Central memory CD8-positive, alpha-beta T cell (primary cell): Measurements from ENCODE around the gene ECHDC3.

Source experiments
- ATAC-seq: fragments of 150-1000 bp; cut with Tn5 transposase; replicated peaks from 2 replicates; pipeline ENCODE4 v1.10.0; 2022; ENCODE audit warnings: mild to moderate bottlenecking, moderate FRiP score, moderate number of reproducible peaks; ENCODE audit not compliant: poor library complexity, severe bottlenecking; ENCODE audit errors: extremely low read depth
- DNase-seq, 2 donors: peaks; one replicate each; pipeline ENCODE4 v3.0.0; 2021; ENCODE audit warnings: low spot score in 2 of 2
- H3K27ac Mint-ChIP-seq: one replicate; pipeline ENCODE4 v1.8.0; 2022; ENCODE audit warnings: low read depth, mild to moderate bottlenecking, moderate library complexity, mixed read lengths
- H3K27me3 Mint-ChIP-seq: one replicate; pipeline ENCODE4 v1.8.0; 2022; ENCODE audit warnings: mixed read lengths
- H3K36me3 Mint-ChIP-seq: one replicate; pipeline ENCODE4 v1.8.0; 2022; ENCODE audit warnings: mild to moderate bottlenecking, moderate library complexity, mixed read lengths; ENCODE audit not compliant: insufficient read depth
- H3K4me1 Mint-ChIP-seq: one replicate; pipeline ENCODE4 v1.8.0; 2022; ENCODE audit warnings: mixed read lengths
- H3K4me3 Mint-ChIP-seq: one replicate; pipeline ENCODE4 v1.8.0; 2022; ENCODE audit warnings: mild to moderate bottlenecking, moderate library complexity, mixed read lengths
- H3K9me3 Mint-ChIP-seq: one replicate; pipeline ENCODE4 v1.8.0; 2022; ENCODE audit warnings: mixed read lengths

The ECHDC3 gene

GRCh38 chr10:11743461-11744338 is 1.5 kb downstream of the ECHDC3 start:
- H3K27ac Mint-ChIP-seq = no peak overlapping the region

GRCh38 chr10:11745045-11745444 is 2.9 kb downstream of the ECHDC3 start:
- no peaks in the 10 kb centered on the region for H3K9me3 Mint-ChIP-seq
- H3K4me1 Mint-ChIP-seq = peaks cover 6% of the 10 kb centered on the region
- no peaks in the 10 kb centered on the region for H3K36me3 Mint-ChIP-seq
- ATAC-seq (no peak), DNase-seq (no peak)
- peaks cover 21% of the 10 kb centered on the region for H3K27me3 Mint-ChIP-seq
- H3K27ac Mint-ChIP-seq = no peak overlapping the region
- no peak overlapping the region for H3K4me3 Mint-ChIP-seq

More at GRCh38 chr10:11743461-11744338, 1.5 kb downstream of the ECHDC3 start:
- DNase-seq (no peak), ATAC-seq (no peak)
- Mint-ChIP-seq H3K9me3 (no peaks in the 10 kb centered on the region), H3K4me3 (peak overlapping the region; percentile 65), H3K27me3 (peaks cover 33% of the 10 kb centered on the region), H3K36me3 (no peaks in the 10 kb centered on the region), H3K4me1 (peaks cover 6% of the 10 kb centered on the region)

DNA sequence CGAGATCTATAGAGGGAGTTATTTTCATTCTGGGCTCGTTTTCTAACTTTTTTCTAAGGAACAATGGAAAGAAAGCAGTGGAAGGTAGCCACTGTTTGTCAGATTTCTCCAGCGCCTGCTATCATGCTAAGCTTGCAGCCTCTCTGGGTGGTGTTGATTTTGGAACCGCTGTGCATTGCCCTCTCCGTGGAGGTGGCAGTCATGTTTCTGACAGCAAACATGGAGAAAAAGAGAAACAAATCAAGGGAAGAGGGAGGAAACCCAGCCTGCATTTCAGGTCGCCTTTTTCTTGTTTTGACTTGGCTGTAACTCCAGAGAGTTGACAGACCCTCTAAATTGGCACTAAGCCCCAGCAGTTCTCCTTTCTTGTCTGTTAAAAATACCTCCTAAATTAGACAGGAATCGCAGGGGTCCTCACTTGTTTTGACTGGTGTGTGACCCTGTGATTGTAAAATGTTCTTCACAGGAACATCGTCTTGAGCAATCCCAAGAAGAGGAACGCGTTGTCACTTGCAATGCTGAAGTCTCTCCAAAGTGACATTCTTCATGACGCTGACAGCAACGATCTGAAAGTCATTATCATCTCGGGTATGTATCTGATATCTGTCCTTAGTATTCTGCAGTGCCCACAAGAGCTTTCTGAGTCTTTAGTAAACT is 4.8 kb downstream of the ECHDC3 start:
- Mint-ChIP-seq H3K27ac (no peak overlapping the region), H3K9me3 (no peaks in the 10 kb centered on the region), H3K36me3 (no peaks in the 10 kb centered on the region), H3K27me3 (peaks cover 8% of the 10 kb centered on the region), H3K4me1 (no peaks in the 10 kb centered on the region), H3K4me3 (no peak overlapping the region)
- no peak for DNase-seq
- ATAC-seq = no peak

DNA sequence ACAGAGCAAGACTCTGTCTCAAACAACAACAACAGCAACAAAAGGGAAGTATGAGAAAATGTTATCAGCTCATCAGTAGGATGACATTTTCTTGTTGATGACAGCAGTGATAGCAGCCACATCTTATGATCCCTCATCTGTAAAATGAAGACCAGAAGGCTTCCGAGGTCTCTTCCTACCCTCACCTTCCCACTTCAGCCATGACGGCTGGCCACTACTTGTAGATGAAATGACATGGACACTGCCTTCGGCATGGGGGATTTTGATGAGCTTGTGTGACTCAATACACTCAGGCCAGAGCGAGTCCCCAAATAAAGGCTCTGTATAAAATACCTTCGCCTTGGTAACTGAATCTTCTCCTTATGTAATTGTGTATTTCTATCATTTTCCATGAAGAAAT is 6.7 kb downstream of the ECHDC3 start:
- H3K36me3 Mint-ChIP-seq = no peaks in the 10 kb centered on the region
- H3K4me1 Mint-ChIP-seq = no peaks in the 10 kb centered on the region
- no peak overlapping the region for H3K27ac Mint-ChIP-seq
- no peaks in the 10 kb centered on the region for H3K27me3 Mint-ChIP-seq
- H3K4me3 Mint-ChIP-seq = no peak overlapping the region
- H3K9me3 Mint-ChIP-seq = no peaks in the 10 kb centered on the region
- no peak for DNase-seq
- ATAC-seq = no peak

- H3K9me3 Mint-ChIP-seq = no peaks in the 10 kb centered on the region
- no peak for ATAC-seq
- H3K36me3 Mint-ChIP-seq = no peaks in the 10 kb centered on the region
- no peak overlapping the region for H3K27ac Mint-ChIP-seq
- no peaks in the 10 kb centered on the region for H3K27me3 Mint-ChIP-seq
- H3K4me1 Mint-ChIP-seq = no peaks in the 10 kb centered on the region
- DNase-seq = no peak
- no peak overlapping the region for H3K4me3 Mint-ChIP-seq
These were observed 8.2 kb downstream of the ECHDC3 start for GRCh38 chr10:11750420-11750819.

DNA sequence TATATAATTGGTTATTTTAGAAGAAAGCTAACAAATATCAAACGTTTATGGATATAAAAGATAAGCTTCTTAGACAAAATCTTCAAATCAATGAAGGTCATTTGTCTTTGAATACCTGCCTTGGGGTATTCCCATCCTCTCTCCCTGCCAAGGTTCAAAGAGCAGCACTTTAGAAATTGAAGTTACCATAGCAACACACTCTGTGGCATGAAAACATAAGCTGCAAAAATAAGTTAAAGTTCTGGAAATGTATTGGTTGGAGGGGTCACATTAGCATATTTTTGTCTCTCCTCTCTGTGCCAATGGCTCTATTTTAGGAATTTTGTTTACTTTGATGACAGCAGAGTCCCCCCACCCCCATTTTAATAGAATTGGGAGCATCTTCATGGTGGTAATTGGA is 12.0 kb downstream of the ECHDC3 start:
- Mint-ChIP-seq H3K27ac (no peak overlapping the region), H3K36me3 (no peaks in the 10 kb centered on the region), H3K27me3 (no peaks in the 10 kb centered on the region), H3K9me3 (no peaks in the 10 kb centered on the region), H3K4me1 (no peaks in the 10 kb centered on the region), H3K4me3 (no peak overlapping the region)
- no peak for ATAC-seq
- no peak for DNase-seq

DNA sequence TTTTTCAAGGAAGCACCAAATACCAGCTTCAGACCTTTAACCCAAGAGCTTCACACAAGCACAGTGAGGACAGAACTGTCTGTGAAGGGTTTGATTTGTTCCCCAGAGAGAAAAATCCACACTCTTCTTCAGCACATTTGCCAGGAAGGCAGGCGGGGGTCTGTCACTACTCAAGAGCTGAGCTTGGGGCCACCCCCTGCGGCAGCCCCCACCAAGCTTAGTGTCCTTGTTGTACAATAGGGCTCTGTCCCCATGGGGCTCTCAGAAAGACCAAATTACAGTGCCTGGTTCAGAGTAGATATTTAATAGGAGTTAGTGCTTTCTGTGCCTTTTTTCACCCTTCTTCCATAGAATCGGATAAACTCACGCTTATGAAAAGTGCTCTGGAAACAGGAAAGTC is 12.4 kb downstream of the ECHDC3 start:
- no peaks in the 10 kb centered on the region for H3K9me3 Mint-ChIP-seq
- H3K4me3 Mint-ChIP-seq = no peak overlapping the region
- H3K36me3 Mint-ChIP-seq = no peaks in the 10 kb centered on the region
- no peak overlapping the region for H3K27ac Mint-ChIP-seq
- no peaks in the 10 kb centered on the region for H3K4me1 Mint-ChIP-seq
- DNase-seq (no peak), ATAC-seq (no peak)
- H3K27me3 Mint-ChIP-seq = no peaks in the 10 kb centered on the region

GRCh38 chr10:11755512-11756263 is 13.5 kb downstream of the ECHDC3 start:
- no peak for ATAC-seq
- DNase-seq = no peak
- Mint-ChIP-seq H3K27me3 (no peaks in the 10 kb centered on the region), H3K27ac (no peak overlapping the region), H3K4me3 (no peak overlapping the region), H3K4me1 (no peaks in the 10 kb centered on the region), H3K9me3 (no peaks in the 10 kb centered on the region), H3K36me3 (no peaks in the 10 kb centered on the region)

DNA sequence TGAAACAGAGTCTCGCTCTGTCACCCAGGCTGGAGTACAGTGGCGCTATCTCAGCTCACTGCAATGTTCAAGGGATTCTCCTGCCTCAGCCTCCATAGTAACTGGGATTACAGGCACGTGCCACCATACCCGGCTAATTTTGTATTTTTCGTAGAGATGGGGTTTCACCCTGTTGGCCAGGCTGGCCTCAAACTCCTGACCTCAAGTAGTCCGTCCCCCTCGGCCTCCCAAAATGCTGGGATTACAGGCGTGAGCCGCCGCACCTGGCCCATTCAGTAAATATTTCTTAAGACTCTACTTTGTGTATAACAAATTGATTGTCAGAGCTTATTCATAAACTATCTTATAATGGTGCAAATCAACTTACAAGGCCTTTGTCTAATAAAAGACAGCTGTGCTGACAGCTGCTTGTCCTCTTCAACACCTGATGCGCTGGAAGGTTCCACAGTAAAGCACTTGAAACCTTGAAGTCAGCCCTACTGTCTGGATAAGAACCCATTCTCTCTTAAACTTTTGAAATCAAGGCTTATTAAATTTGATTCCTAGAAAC is 14.7 kb downstream of the ECHDC3 start:
- ATAC-seq (no peak), DNase-seq (no peak)
- no peaks in the 10 kb centered on the region for H3K36me3 Mint-ChIP-seq
- no peaks in the 10 kb centered on the region for H3K4me1 Mint-ChIP-seq
- no peak overlapping the region for H3K27ac Mint-ChIP-seq
- no peaks in the 10 kb centered on the region for H3K9me3 Mint-ChIP-seq
- H3K27me3 Mint-ChIP-seq = peaks cover 4% of the 10 kb centered on the region
- no peak overlapping the region for H3K4me3 Mint-ChIP-seq

- no peaks in the 10 kb centered on the region for H3K36me3 Mint-ChIP-seq
- ATAC-seq (no peak), DNase-seq (no peak)
- no peak overlapping the region for H3K4me3 Mint-ChIP-seq
- H3K27ac Mint-ChIP-seq = no peak overlapping the region
- H3K9me3 Mint-ChIP-seq = no peaks in the 10 kb centered on the region
- no peaks in the 10 kb centered on the region for H3K4me1 Mint-ChIP-seq
- peaks cover 10% of the 10 kb centered on the region for H3K27me3 Mint-ChIP-seq
These were observed 15.3 kb downstream of the ECHDC3 start for GRCh38 chr10:11757454-11757820.

- ATAC-seq (peak; percentile 89), DNase-seq (peak; percentile 67 to 74)
- Mint-ChIP-seq H3K36me3 (no peaks in the 10 kb centered on the region), H3K4me1 (no peaks in the 10 kb centered on the region), H3K27me3 (peaks cover 12% of the 10 kb centered on the region), H3K27ac (no peak overlapping the region), H3K4me3 (no peak overlapping the region), H3K9me3 (no peaks in the 10 kb centered on the region)
These were observed 15.8 kb downstream of the ECHDC3 start for GRCh38 chr10:11757821-11758463.

DNA sequence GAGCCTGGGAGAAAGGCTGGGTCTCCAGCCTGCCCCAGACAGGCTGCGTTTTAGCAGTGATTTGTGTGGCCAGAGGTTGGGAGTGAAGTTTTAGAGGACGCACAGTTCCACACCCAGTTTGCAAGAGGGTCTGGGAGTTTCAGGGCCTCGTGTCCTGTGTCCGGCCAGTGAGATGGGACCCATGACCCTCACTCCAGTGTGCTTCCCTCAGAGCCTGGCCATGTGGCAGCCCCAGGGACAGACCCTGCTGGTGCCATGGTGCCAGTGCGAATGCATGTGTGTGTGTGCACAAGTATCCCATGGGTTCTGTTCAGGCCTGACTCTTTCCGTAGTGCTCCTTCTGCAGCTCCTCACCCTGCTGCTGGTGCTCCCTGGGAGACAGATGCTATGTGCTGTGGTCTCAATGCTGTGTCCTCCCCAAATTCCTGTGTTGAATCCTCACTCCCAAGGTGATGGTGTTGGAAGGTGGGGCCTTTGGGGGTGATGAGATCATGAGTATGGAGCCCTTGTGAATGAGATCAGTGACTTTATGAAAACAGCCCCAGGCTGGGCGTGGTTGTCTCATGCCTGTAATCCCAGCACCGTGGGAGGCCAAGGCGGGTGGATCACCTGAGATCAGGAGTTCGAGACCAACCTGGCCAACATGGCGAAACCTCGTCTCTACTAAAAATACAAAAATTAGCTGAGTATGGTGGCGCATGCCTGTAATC is 16.5 kb downstream of the ECHDC3 start:
- Mint-ChIP-seq H3K4me3 (no peak overlapping the region), H3K27me3 (peaks cover 12% of the 10 kb centered on the region), H3K9me3 (no peaks in the 10 kb centered on the region), H3K4me1 (no peaks in the 10 kb centered on the region), H3K36me3 (no peaks in the 10 kb centered on the region), H3K27ac (no peak overlapping the region)
- ATAC-seq = no peak
- DNase-seq = no peak
